H1 (cell line): ENCODE results near the gene TSPEAR. TPM values are rescaled to one million over a fixed set of nuclear protein-coding genes. Genes with fewer than 3 reads are reported as not detected.

Source experiments
- CTCF ChIA-PET: fragments of 300-600 bp; sonication (Branson Sonifier 250); formaldehyde crosslinking; loops from one replicate; lab custom pipeline; 2021; ENCODE audit not compliant: partially characterized antibody; lab: Charles Lee
- POLR2A ChIA-PET: fragments of 300-600 bp; sonication (Branson Sonifier 250); formaldehyde crosslinking; loops from one replicate; lab custom pipeline; 2021; ENCODE audit warnings: inconsistent platforms; ENCODE audit not compliant: partially characterized antibody; lab: Charles Lee
- DNase-seq, 2 experiments: peaks; one replicate each; pipeline versions ENCODE4 v3.0.0 to v3.0.0-alpha.2; 2010 to 2022; ENCODE audit warnings: low spot score in 2 of 2, low read depth in 1 of 2, mixed read lengths in 1 of 2
- FAIRE-seq: peaks from 2 replicates; lab custom pipeline; 2011; peaks lifted over from hg19 to GRCh38; lab: Jason Lieb, UNC
- H2AFZ ChIP-seq: 2 replicates; pipeline ENCODE4 v1.8.1; 2012; ENCODE audit warnings: low read length, inconsistent platforms
- H2AK5ac ChIP-seq: 2 replicates; pipeline ENCODE4 v1.6.1; 2013; ENCODE audit warnings: low read depth, low read length
- H2BK120ac ChIP-seq: replicated peaks from 2 replicates; pipeline ENCODE3; 2013; ENCODE audit warnings: low read depth, low read length, inconsistent platforms
- H2BK12ac ChIP-seq: 2 replicates; pipeline ENCODE4 v1.6.1; 2013; ENCODE audit warnings: low read depth, low read length
- H2BK15ac ChIP-seq: 2 replicates; pipeline ENCODE4 v1.6.1; 2013; ENCODE audit warnings: low read length
- H2BK20ac ChIP-seq: 2 replicates; pipeline ENCODE4 v1.6.1; 2013; ENCODE audit warnings: low read length
- H2BK5ac ChIP-seq: 2 replicates; pipeline ENCODE4 v1.6.1; 2013; ENCODE audit warnings: low read depth, low read length
- H3K14ac ChIP-seq: 2 replicates; pipeline ENCODE4 v1.6.1; 2013; ENCODE audit warnings: inconsistent platforms; ENCODE audit not compliant: insufficient read length
- H3K18ac ChIP-seq: 2 replicates; pipeline ENCODE4 v1.6.1; 2013; ENCODE audit warnings: low read length; ENCODE audit errors: extremely low read depth
- H3K23ac ChIP-seq: 2 replicates; pipeline ENCODE4 v1.6.1; 2013; ENCODE audit warnings: inconsistent platforms; ENCODE audit not compliant: insufficient read length
- H3K23me2 ChIP-seq: 2 replicates; pipeline ENCODE4 v1.6.1; 2013; ENCODE audit warnings: low read depth, low read length
- H3K27ac ChIP-seq: 2 replicates; pipeline ENCODE4 v1.6.1; 2011; ENCODE audit warnings: low read depth, low read length, inconsistent platforms
- H3K27me3 ChIP-seq, 4 experiments: replicated peaks in 1 of 4; 1 replicate in 1 of 4; 2 replicates in 3 of 4; pipeline versions ENCODE4 v1.6.1 to v1.8.1; 2011 to 2013; ENCODE audit warnings: low read length in 3 of 4, mild to moderate bottlenecking in 3 of 4, inconsistent platforms in 2 of 4, mixed read lengths in 2 of 4, moderate library complexity in 1 of 4; ENCODE audit not compliant: control insufficient read depth in 3 of 4, insufficient read depth in 3 of 4; ENCODE audit errors: extremely low read depth in 1 of 4
- H3K36me3 ChIP-seq, 4 experiments: 2 replicates each; pipeline versions ENCODE4 v1.6.1 to v1.8.1; 2011 to 2013; ENCODE audit warnings: mild to moderate bottlenecking in 4 of 4, low read length in 3 of 4, moderate library complexity in 2 of 4, control low read depth in 1 of 4, inconsistent platforms in 1 of 4; ENCODE audit not compliant: insufficient read depth in 4 of 4, control insufficient read depth in 2 of 4
- H3K4ac ChIP-seq: replicated peaks from 2 replicates; pipeline ENCODE3; 2013; ENCODE audit warnings: low read length, low read depth, mixed read lengths, inconsistent platforms; ENCODE audit not compliant: insufficient read length
- H3K4me1 ChIP-seq, 4 experiments: replicated peaks in 1 of 4; 1 replicate in 1 of 4; 2 replicates in 3 of 4; pipeline versions ENCODE4 v1.6.1 to v1.8.1; 2011 to 2013; ENCODE audit warnings: low read length in 3 of 4, inconsistent platforms in 2 of 4, mixed read lengths in 1 of 4; ENCODE audit not compliant: insufficient read depth in 4 of 4, control insufficient read depth in 3 of 4
- H3K4me2 ChIP-seq, 2 experiments: 2 replicates each; pipeline versions ENCODE4 v1.6.1 to v1.8.1; 2011 to 2013; ENCODE audit warnings: low read depth in 2 of 2, low read length in 2 of 2, control low read depth in 1 of 2, inconsistent platforms in 1 of 2, mild to moderate bottlenecking in 1 of 2; ENCODE audit not compliant: insufficient read depth in 1 of 2
- H3K4me3 ChIP-seq, 4 experiments: fragments of 200-600, 300-600 bp in 1 of 4; sonication (generic), shearing (Covaris generic), sonication (Bioruptor Twin) in 1 of 4; 2 replicates each; pipeline versions ENCODE4 v1.5.1 to v1.8.1; 2011 to 2016; ENCODE audit warnings: low read length in 4 of 4, low read depth in 3 of 4, control low read depth in 2 of 4, inconsistent platforms in 2 of 4, mild to moderate bottlenecking in 2 of 4, mixed read lengths in 1 of 4, moderate library complexity in 1 of 4; ENCODE audit not compliant: insufficient read depth in 2 of 4; ENCODE audit errors: extremely low read depth in 1 of 4
- H3K56ac ChIP-seq: replicated peaks from 2 replicates; pipeline ENCODE3; 2013; ENCODE audit warnings: low read depth, mild to moderate bottlenecking, mixed read lengths, low read length, inconsistent platforms; ENCODE audit not compliant: insufficient read length
- H3K79me1 ChIP-seq: 2 replicates; pipeline ENCODE4 v1.6.1; 2013; ENCODE audit warnings: low read depth, low read length, control low read depth
- H3K79me2 ChIP-seq, 2 experiments: 2 replicates each; pipeline versions ENCODE4 v1.6.1 to v1.8.1; 2012 to 2013; ENCODE audit warnings: low read length in 2 of 2, mild to moderate bottlenecking in 2 of 2, inconsistent platforms in 1 of 2; ENCODE audit not compliant: insufficient read depth in 2 of 2, control insufficient read depth in 1 of 2
- H3K9ac ChIP-seq, 4 experiments: replicated peaks in 1 of 4; 1 replicate in 1 of 4; 2 replicates in 3 of 4; pipeline versions ENCODE4 v1.6.1 to v1.8.1; 2011 to 2013; ENCODE audit warnings: low read depth in 3 of 4, low read length in 3 of 4, control low read depth in 2 of 4, mild to moderate bottlenecking in 2 of 4, moderate library complexity in 2 of 4, inconsistent platforms in 1 of 4; ENCODE audit errors: extremely low read depth in 1 of 4
- H3K9me3 ChIP-seq, 2 experiments: 2 replicates each; pipeline versions ENCODE4 v1.6.1 to v1.8.1; 2012 to 2013; ENCODE audit warnings: mild to moderate bottlenecking in 2 of 2, moderate library complexity in 2 of 2, control low read depth in 1 of 2, inconsistent platforms in 1 of 2, low read depth in 1 of 2, low read length in 1 of 2, mixed read lengths in 1 of 2; ENCODE audit not compliant: insufficient read depth in 2 of 2
- H4K20me1 ChIP-seq, 2 experiments: replicated peaks in 1 of 2; 2 replicates each; pipeline versions ENCODE3 to v1.8.1; 2011 to 2013; ENCODE audit warnings: inconsistent platforms in 2 of 2, low read length in 2 of 2, mild to moderate bottlenecking in 1 of 2; ENCODE audit not compliant: insufficient read depth in 2 of 2, control insufficient read depth in 1 of 2
- H4K5ac ChIP-seq: 2 replicates; pipeline ENCODE4 v1.6.1; 2013; ENCODE audit warnings: low read length, low read depth, mixed read lengths, inconsistent platforms; ENCODE audit not compliant: insufficient read length
- H4K8ac ChIP-seq: 2 replicates; pipeline ENCODE4 v1.8.0; 2013; ENCODE audit warnings: mild to moderate bottlenecking, moderate library complexity, low read length, inconsistent platforms; ENCODE audit not compliant: insufficient read depth; ENCODE audit errors: extremely low read depth
- H4K91ac ChIP-seq: replicated peaks from 2 replicates; pipeline ENCODE3; 2013; ENCODE audit warnings: low read length, mixed read lengths, inconsistent platforms; ENCODE audit not compliant: insufficient read length
- BACH1 ChIP-seq: IDR thresholded peaks from 2 replicates; pipeline ENCODE4 v1.6.1; 2012; ENCODE audit warnings: low read length, improper control_type of control experiment
- CBX8 ChIP-seq: fragments of 300-800, 300-1000 bp; sonication (generic); IDR thresholded peaks from 2 replicates; pipeline ENCODE4 v1.7.1; 2016; ENCODE audit warnings: low read depth, low read length, borderline replicate concordance
- FOSL1 ChIP-seq: IDR thresholded peaks from 2 replicates; pipeline ENCODE4 v1.6.1; 2011; ENCODE audit warnings: mild to moderate bottlenecking, low read depth, low read length, moderate library complexity; ENCODE audit not compliant: insufficient read depth
- GABPA ChIP-seq: IDR thresholded peaks from 2 replicates; pipeline ENCODE4 v1.6.1; 2011; ENCODE audit warnings: mild to moderate bottlenecking, low read length, moderate library complexity, borderline replicate concordance; ENCODE audit not compliant: insufficient read depth
- HDAC2 ChIP-seq, 2 experiments: fragments of 300-600 bp in 1 of 2; sonication (generic) in 1 of 2; IDR thresholded peaks; 2 replicates each; pipeline ENCODE4 v1.6.1; 2011 to 2012; ENCODE audit warnings: low read depth in 2 of 2, low read length in 2 of 2, mild to moderate bottlenecking in 2 of 2, moderate library complexity in 2 of 2, borderline replicate concordance in 1 of 2, inconsistent platforms in 1 of 2
- HDAC6 ChIP-seq: IDR thresholded peaks from one replicate; pipeline ENCODE4 v1.7.1; 2012; ENCODE audit warnings: low read depth, mild to moderate bottlenecking, inconsistent platforms, low read length, moderate library complexity
- JUN ChIP-seq: IDR thresholded peaks from 2 replicates; pipeline ENCODE4 v1.6.1; 2011; ENCODE audit warnings: low read depth, mild to moderate bottlenecking, improper control_type of control experiment, low read length
- PHF8 ChIP-seq: fragments of 200-600 bp; sonication (generic); conservative IDR thresholded peaks from 2 replicates; pipeline ENCODE4 v1.7.1; 2012; ENCODE audit warnings: low read depth, mild to moderate bottlenecking, inconsistent platforms, low read length, moderate library complexity
- SAP30 ChIP-seq: fragments of 300-600 bp; sonication (generic); IDR thresholded peaks from 2 replicates; pipeline ENCODE4 v1.7.1; 2012; ENCODE audit warnings: low read length, moderate library complexity, mild to moderate bottlenecking, inconsistent platforms; ENCODE audit not compliant: insufficient read depth, insufficient replicate concordance
- SIRT6 ChIP-seq: IDR thresholded peaks from one replicate; pipeline ENCODE4 v1.7.1; 2012; ENCODE audit warnings: low read length, inconsistent platforms
- SRF ChIP-seq: IDR thresholded peaks from 2 replicates; pipeline ENCODE4 v1.6.1; 2011; ENCODE audit warnings: mild to moderate bottlenecking, low read depth, low read length, moderate library complexity
- USF2 ChIP-seq: IDR thresholded peaks from 2 replicates; pipeline ENCODE4 v1.6.1; 2011; ENCODE audit warnings: low read length, improper control_type of control experiment
- WGBS, 2 experiments: shearing (Covaris generic) in 1 of 2; methylation state at CpG; one replicate each; pipeline versions ENCODE4 v1.1.6 to v1.1.7; 2013 to 2015; ENCODE audit warnings: low lambda C conversion rate in 2 of 2, mixed read lengths in 2 of 2, inconsistent platforms in 1 of 2, low coverage in 1 of 2, missing lambda C conversion rate in 1 of 2; ENCODE audit not compliant: insufficient replicate concordance in 2 of 2, insufficient coverage in 1 of 2, insufficient read length in 1 of 2; ENCODE audit errors: extremely low coverage in 1 of 2, missing lambda C conversion rate in 1 of 2; 5-methylcytosine and 5-hydroxymethylcytosine counted together
- polyA plus RNA-seq, 7 experiments: library from polyadenylated mRNA; depleted of rRNA in 3 of 7; stranded (reverse) in 5 of 7; unstranded in 2 of 7; fragments of >200 nt in 5 of 7; fragments of 200-250 nt in 2 of 7; gene quantifications; 1 replicate in 5 of 7; 2 replicates in 1 of 7; 4 replicates in 1 of 7; pipeline versions ENCODE4 v1.2.1 to v1.2.3, GENCODE V29; 2011 to 2013; ENCODE audit warnings: missing spikeins in 2 of 7, mixed read lengths in 2 of 7
- total RNA-seq: library from RNA; stranded (reverse); fragmentation: NEBNext Ultra II Directional; extraction: Animal tissue kit (Norgen Biotek cat#: 25700); gene quantifications from 2 replicates; pipeline ENCODE4 v1.2.1, GENCODE V29; 2021

Gene TSPEAR
- total and polyA plus RNA-seq, 2 of the 8 experiments (the other 6 are each of a cell fraction or from before 2014, with no cell fraction given) = 0.58 to 0.89 TPM

DNA sequence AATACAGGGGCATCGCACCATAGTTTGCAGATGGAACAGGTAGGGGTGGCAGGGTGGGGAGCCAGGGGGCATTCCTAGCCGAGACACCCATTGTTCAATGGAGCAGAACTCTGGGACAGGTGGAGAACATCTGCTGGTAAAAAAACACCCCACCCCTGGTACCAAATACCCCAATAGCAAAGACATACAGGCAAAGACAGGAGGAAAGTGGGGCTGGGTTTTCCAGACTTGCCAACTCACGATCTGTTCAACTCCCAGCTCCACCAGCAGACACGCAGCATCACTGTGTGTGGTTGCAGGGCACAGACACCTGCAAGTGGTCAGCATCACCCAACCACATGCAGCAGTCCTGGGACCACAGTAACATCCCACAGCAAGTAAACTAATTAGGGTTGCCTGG is 99.8 kb downstream of the TSPEAR start:
- CTCF ChIA-PET = interaction anchor here (1.5 kb wide), 1 partner anchor 85 kb away, joined by 3 read pairs; the partner anchor contains the start of gene KRTAP10-12
- WGBS, 2 experiments = 92% methylated on average over 4 of the region's 4 CpGs; no CpG with 5 or more reads in 1 of the 2 experiments
- TF ChIP-seq PHF8 (no peak), JUN (no peak), BACH1 (no peak), FOSL1 (no peak), SIRT6 (no peak), CBX8 (no peak), USF2 (no peak), SRF (no peak), HDAC2 (IDR thresholded peaks at IDR 0.05; ENCODE audit: borderline replicate concordance in 1 of 2, low read depth in 2 of 2, low read length in 2 of 2) (no peak), HDAC6 (no peak), GABPA (no peak), SAP30 (no peak)

More for the DNA sequence above, 99.8 kb downstream of the TSPEAR start:
- Histone ChIP-seq H4K20me1 (peaks cover 0 to 1% of the 10 kb centered on the region in 2 experiments), H3K14ac (no peak overlapping the region), H3K18ac (no peak overlapping the region), H4K8ac (no peak overlapping the region), H3K23ac (no peak overlapping the region), H3K4me2 (no peak overlapping the region), H2BK5ac (no peak overlapping the region), H3K23me2 (no peaks in the 10 kb centered on the region), H3K4me3 (no peak overlapping the region), H3K56ac (no peak overlapping the region), H3K9ac (no peak overlapping the region), H2BK20ac (no peak overlapping the region), H2BK12ac (no peak overlapping the region), H4K91ac (no peak overlapping the region), H3K27ac (no peak overlapping the region), H3K4me1 (peaks cover 0 to 6% (median 1%) of the 10 kb centered on the region in 4 experiments; a peak in 3 of 7 replicates), H3K27me3 (no peaks in the 10 kb centered on the region), H3K4ac (no peak overlapping the region), H3K79me2 (no peaks in the 10 kb centered on the region), H3K9me3 (peaks cover 19 to 22% of the 10 kb centered on the region in 2 experiments), H3K36me3 (no peaks in the 10 kb centered on the region; a peak in 1 of 8 replicates), H2BK120ac (no peak overlapping the region), H3K79me1 (no peaks in the 10 kb centered on the region), H4K5ac (no peak overlapping the region), H2AFZ (no peak overlapping the region), H2AK5ac (no peak overlapping the region; the same call in 1 of the 2 replicates), H2BK15ac (no peak overlapping the region)
- FAIRE-seq = no peak
- no peak for DNase-seq
- POLR2A ChIA-PET = interaction anchor here (0.7 kb wide), 1 partner anchor 264 kb away, joined by 3 read pairs; no protein-coding TSS in a partner anchor
